ENCODE results near the gene PRKN. TPM values are rescaled to one million over a fixed set of nuclear protein-coding genes. Genes with fewer than 3 reads are reported as not detected.

PRKN gene
- total and polyA plus RNA-seq, 2 experiments from 2014 or later, result 1.2 to 2.3 TPM

- H3K9me3 ChIP-seq (ENCODE audit: low read depth), result no peaks in the 10 kb centered on the region
- 0 out of 2 replicates have a peak overlapping the region, but pooled peaks have one; percentile 17 for H2AFZ ChIP-seq
- H3K9me2 ChIP-seq (ENCODE audit: insufficient read depth), result no peaks in the 10 kb centered on the region
- peaks cover 22% of the 10 kb centered on the region for H3F3A ChIP-seq (ENCODE audit: insufficient read depth)
- H3K27ac ChIP-seq, result 0 out of 2 replicates have a peak overlapping the region, but pooled peaks have one; percentile 83
- TF ChIP-seq EZH2 (IDR thresholded peaks at IDR 0.05; ENCODE audit: insufficient read depth, poor library complexity, severe bottlenecking) (no peak), EZH2phosphoT487 (IDR thresholded peaks at IDR 0.05; ENCODE audit: insufficient read depth, low read depth) (no peak)
- in situ Hi-C loops (cut with MboI), result no loop called here
- H3K4me2 ChIP-seq (ENCODE audit: unreplicated experiment), result peak overlapping the region; percentile 65
- no peaks in the 10 kb centered on the region for H3K79me2 ChIP-seq (ENCODE audit: insufficient read depth)
- no peak overlapping the region for H3K4me3 ChIP-seq
- H4K20me1 ChIP-seq (ENCODE audit: insufficient read depth), result no peaks in the 10 kb centered on the region
- no peaks in the 10 kb centered on the region for H3K36me3 ChIP-seq (ENCODE audit: low read depth)
- DNase-seq, result peak; percentile 42
- no peaks in the 10 kb centered on the region for H3K27me3 ChIP-seq (replicated peaks; ENCODE audit: insufficient read depth)
- peaks cover 24% of the 10 kb centered on the region for H3K4me1 ChIP-seq (ENCODE audit: insufficient read depth)
- WGBS, 2 experiments (ENCODE audit: low coverage in 1 of 2, low lambda C conversion rate in 2 of 2, missing lambda C conversion rate in 2 of 2), result 12 to 17% methylated on average over 6 of the region's 6 CpGs
- H3K9ac ChIP-seq, result no peak overlapping the region
Measured at GRCh38 chr6:161630674-161631073, 1096.9 kb downstream of the PRKN start.

DNA sequence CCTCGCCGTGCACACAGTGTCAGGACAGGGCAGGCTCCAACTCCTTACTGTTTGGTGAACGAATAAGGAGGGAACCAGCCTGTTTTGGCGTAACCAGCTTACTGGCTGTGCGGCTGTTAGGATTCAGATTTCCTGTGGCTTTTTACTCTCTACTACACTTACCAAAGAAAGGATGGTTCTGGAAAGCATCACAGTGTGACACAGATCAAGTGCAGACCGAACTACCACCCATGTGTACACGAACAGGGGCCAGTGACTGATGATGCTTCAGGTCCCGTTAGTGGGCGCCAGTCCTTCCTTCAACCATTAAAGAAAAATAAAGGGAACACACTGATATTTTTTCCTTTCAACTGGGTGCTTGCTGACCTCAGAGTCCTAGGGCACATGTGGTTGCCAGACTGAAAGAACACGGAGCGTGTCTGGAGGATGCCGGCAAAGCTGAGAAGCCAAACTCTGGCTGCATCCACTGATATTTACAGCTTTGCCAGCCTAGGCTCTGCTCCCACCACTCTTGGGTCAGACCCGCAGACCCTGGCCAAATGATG is 1101.4 kb downstream of the PRKN start:
- Histone ChIP-seq H3K9me3 (ENCODE audit: low read depth) (no peaks in the 10 kb centered on the region), H3F3A (ENCODE audit: insufficient read depth) (peaks cover 8% of the 10 kb centered on the region), H3K36me3 (ENCODE audit: low read depth) (no peaks in the 10 kb centered on the region), H3K9me2 (ENCODE audit: insufficient read depth) (no peaks in the 10 kb centered on the region), H3K27ac (no peak overlapping the region), H3K4me1 (ENCODE audit: insufficient read depth) (peaks cover 10% of the 10 kb centered on the region), H2AFZ (no peak overlapping the region), H3K79me2 (ENCODE audit: insufficient read depth) (no peaks in the 10 kb centered on the region), H3K9ac (no peak overlapping the region), H4K20me1 (ENCODE audit: insufficient read depth) (no peaks in the 10 kb centered on the region), H3K4me3 (no peak overlapping the region), H3K27me3 (replicated peaks; ENCODE audit: insufficient read depth) (no peaks in the 10 kb centered on the region), H3K4me2 (ENCODE audit: unreplicated experiment) (no peak overlapping the region)
- WGBS, 2 experiments (ENCODE audit: low coverage in 1 of 2, low lambda C conversion rate in 2 of 2, missing lambda C conversion rate in 2 of 2), result 50 to 54% methylated on average over 13 of the region's 13 CpGs
- in situ Hi-C loops (cut with MboI), result no loop called here
- DNase-seq, result no peak
- TF ChIP-seq EZH2phosphoT487 (IDR thresholded peaks at IDR 0.05; ENCODE audit: insufficient read depth, low read depth) (no peak), EZH2 (IDR thresholded peaks at IDR 0.05; ENCODE audit: insufficient read depth, poor library complexity, severe bottlenecking) (no peak)

DNA sequence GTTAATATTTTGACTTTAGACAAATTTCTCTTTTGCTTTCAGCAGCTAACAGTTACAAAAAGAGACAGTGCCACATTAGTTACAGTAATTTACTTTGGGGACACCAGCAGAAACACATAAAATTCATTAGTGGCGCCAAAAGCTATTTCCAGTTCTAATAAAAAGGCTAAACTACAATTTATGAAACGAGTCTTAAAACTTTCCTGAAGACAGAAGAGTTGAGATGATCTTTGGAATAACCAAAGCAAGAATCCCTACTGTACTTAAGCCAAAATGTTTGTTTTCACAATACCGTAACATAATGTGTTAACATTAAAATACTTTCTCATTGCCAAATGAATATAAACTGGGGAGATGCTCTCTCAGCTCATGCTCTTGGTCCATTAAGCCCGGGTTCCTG is 1103.5 kb downstream of the PRKN start:
- Histone ChIP-seq H3K79me2 (ENCODE audit: insufficient read depth) (no peaks in the 10 kb centered on the region), H3K9ac (no peak overlapping the region), H3K27ac (no peak overlapping the region), H3K36me3 (ENCODE audit: low read depth) (no peaks in the 10 kb centered on the region), H2AFZ (no peak overlapping the region), H3K4me3 (no peak overlapping the region), H3K9me2 (ENCODE audit: insufficient read depth) (no peaks in the 10 kb centered on the region), H3F3A (ENCODE audit: insufficient read depth) (no peaks in the 10 kb centered on the region), H3K4me1 (ENCODE audit: insufficient read depth) (no peaks in the 10 kb centered on the region), H4K20me1 (ENCODE audit: insufficient read depth) (no peaks in the 10 kb centered on the region), H3K4me2 (ENCODE audit: unreplicated experiment) (no peak overlapping the region), H3K9me3 (ENCODE audit: low read depth) (no peaks in the 10 kb centered on the region), H3K27me3 (replicated peaks; ENCODE audit: insufficient read depth) (no peaks in the 10 kb centered on the region)
- no peak for DNase-seq
- in situ Hi-C loops (cut with MboI), result no loop called here
- TF ChIP-seq EZH2phosphoT487 (IDR thresholded peaks at IDR 0.05; ENCODE audit: insufficient read depth, low read depth), result no peak
- TF ChIP-seq EZH2 (IDR thresholded peaks at IDR 0.05; ENCODE audit: insufficient read depth, poor library complexity, severe bottlenecking), result no peak
- WGBS, 2 experiments (ENCODE audit: low coverage in 1 of 2, low lambda C conversion rate in 2 of 2, missing lambda C conversion rate in 2 of 2), result 47 to 49% methylated on average over 4 of the region's 4 CpGs

- Histone ChIP-seq H3K36me3 (ENCODE audit: low read depth) (no peaks in the 10 kb centered on the region), H2AFZ (no peak overlapping the region), H3K27me3 (replicated peaks; ENCODE audit: insufficient read depth) (no peaks in the 10 kb centered on the region), H3K4me1 (ENCODE audit: insufficient read depth) (no peaks in the 10 kb centered on the region), H3K9me2 (ENCODE audit: insufficient read depth) (no peaks in the 10 kb centered on the region), H3K9me3 (ENCODE audit: low read depth) (no peaks in the 10 kb centered on the region), H3K27ac (no peak overlapping the region), H4K20me1 (ENCODE audit: insufficient read depth) (no peaks in the 10 kb centered on the region), H3F3A (ENCODE audit: insufficient read depth) (no peaks in the 10 kb centered on the region), H3K4me3 (no peak overlapping the region), H3K4me2 (ENCODE audit: unreplicated experiment) (no peak overlapping the region), H3K9ac (no peak overlapping the region), H3K79me2 (ENCODE audit: insufficient read depth) (no peaks in the 10 kb centered on the region)
- in situ Hi-C loops (cut with MboI), result no loop called here
- TF ChIP-seq EZH2phosphoT487 (IDR thresholded peaks at IDR 0.05; ENCODE audit: insufficient read depth, low read depth), result no peak
- no peak for TF ChIP-seq EZH2 (IDR thresholded peaks at IDR 0.05; ENCODE audit: insufficient read depth, poor library complexity, severe bottlenecking)
- DNase-seq, result no peak
- 69 to 84% methylated on average over 3 of the region's 3 CpGs for WGBS, 2 experiments (ENCODE audit: low coverage in 1 of 2, low lambda C conversion rate in 2 of 2, missing lambda C conversion rate in 2 of 2)
Measured at GRCh38 chr6:161622779-161623178, 1104.8 kb downstream of the PRKN start.
